ENCODE measurements around the gene KCNJ9.

The KCNJ9 gene

GRCh38 chr1:160136926-160137200 is 55.5 kb downstream of the KCNJ9 start:
- no peak for TF ChIP-seq CTCF (conservative IDR thresholded peaks at IDR 0.05; ENCODE audit: low read depth, low read length)
- DNase-seq (ENCODE audit: low read depth), result no peak
- H3K4me3 ChIP-seq (ENCODE audit: low read depth, low read length), result no peak overlapping the region

DNA sequence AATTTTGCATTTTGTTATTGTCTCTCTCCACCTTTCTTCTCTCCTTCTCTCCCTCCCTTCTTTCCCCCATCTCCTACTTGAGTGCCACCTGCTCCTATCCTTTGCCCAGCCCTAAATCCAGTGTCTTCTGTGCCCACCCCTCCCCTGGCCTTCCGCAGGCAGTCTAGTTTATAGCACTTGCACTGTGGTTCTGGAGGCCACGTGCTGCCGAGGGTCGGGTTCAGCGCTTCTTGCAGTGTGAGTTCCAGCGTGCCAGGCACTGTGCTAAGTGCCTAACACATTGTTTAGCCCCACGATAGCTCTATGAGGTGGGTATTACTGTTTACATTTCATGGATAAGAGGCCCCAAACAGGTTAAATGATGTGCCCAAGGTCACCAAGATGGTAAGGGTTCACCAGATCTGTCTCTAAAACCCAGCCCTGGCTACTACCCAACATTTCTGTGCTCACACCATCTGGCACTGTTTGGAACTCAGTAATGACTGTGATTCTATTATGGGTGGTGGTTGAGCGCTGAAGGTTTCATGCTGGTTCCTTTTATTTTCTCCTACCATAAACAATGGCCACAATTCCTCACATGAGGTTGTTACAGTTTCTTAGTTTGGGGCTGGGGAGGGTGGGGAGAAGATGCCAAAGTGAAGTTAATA is 56.0 kb downstream of the KCNJ9 start:
- no peak overlapping the region for H3K4me3 ChIP-seq (ENCODE audit: low read depth, low read length)
- TF ChIP-seq CTCF (conservative IDR thresholded peaks at IDR 0.05; ENCODE audit: low read depth, low read length), result no peak

DNA sequence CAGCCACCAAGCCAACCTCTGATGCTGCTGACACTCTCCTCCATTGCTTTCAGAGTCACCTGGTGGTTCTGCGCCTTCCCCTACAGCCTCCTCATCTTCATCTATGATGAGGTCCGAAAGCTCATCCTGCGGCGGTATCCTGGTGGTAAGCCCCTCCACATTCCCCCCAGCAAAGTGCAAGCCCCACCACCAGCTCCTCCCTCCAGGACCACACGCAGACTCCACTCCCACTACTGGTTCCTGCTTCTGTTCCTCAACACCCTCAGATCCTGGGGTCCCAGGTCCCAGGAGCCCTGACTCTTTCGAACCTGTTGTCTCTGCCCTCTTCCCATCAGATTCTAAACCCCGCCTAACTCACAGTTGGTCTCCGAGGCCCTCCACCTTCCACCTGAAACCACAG is 58.5 kb downstream of the KCNJ9 start:
- no peak for DNase-seq (ENCODE audit: low read depth)
- no peak overlapping the region for H3K4me3 ChIP-seq (ENCODE audit: low read depth, low read length)
- no peak for TF ChIP-seq CTCF (conservative IDR thresholded peaks at IDR 0.05; ENCODE audit: low read depth, low read length)

More for the DNA sequence above, 56.0 kb downstream of the KCNJ9 start:
- no peak for DNase-seq (ENCODE audit: low read depth)
